SK-N-MC (cell line): ENCODE measurements around the gene CYP2S1.
"Not testable (repeated sequence)": the region's sequence is repeated elsewhere in the genome, so short reads cannot be mapped to it uniquely, and the experiment has no call there.

Source experiments
- DNase-seq: peaks from one replicate; pipeline ENCODE4 v3.0.0-alpha.2; 2011; ENCODE audit warnings: low read depth, low spot score
- H3K27ac ChIP-seq: fragments of 200-600 bp; sonication (generic); 2 replicates; pipeline ENCODE4 v1.5.1; 2016; ENCODE audit warnings: mixed run types
- H3K36me3 ChIP-seq: fragments of 200-600 bp; sonication (generic); 2 replicates; pipeline ENCODE4 v1.6.1; 2017; ENCODE audit warnings: antibody characterized with exemption, low read length, mixed read lengths; ENCODE audit not compliant: insufficient read depth
- H3K4me3 ChIP-seq: fragments of 200-600 bp; sonication (generic); 2 replicates; pipeline ENCODE4 v1.5.1; 2016
- H3K9ac ChIP-seq: fragments of 200-600 bp; sonication (generic); 2 replicates; pipeline ENCODE4 v1.8.0; 2017; ENCODE audit warnings: mixed run types, mixed read lengths; ENCODE audit not compliant: insufficient read length
- H3K9me3 ChIP-seq: fragments of 200-600 bp; sonication (generic); 2 replicates; pipeline ENCODE4 v1.6.1; 2017; ENCODE audit warnings: low read depth, mild to moderate bottlenecking, antibody characterized with exemption, low read length, moderate library complexity, mixed read lengths
- EZH2 ChIP-seq: fragments of 200-600 bp; sonication (generic); IDR thresholded peaks from one replicate; pipeline ENCODE4 v1.6.1; 2017; ENCODE audit warnings: antibody characterized with exemption
- FOXP2 ChIP-seq: optimal IDR thresholded peaks from 2 replicates; pipeline ENCODE3; 2011; ENCODE audit warnings: mild to moderate bottlenecking, moderate library complexity; ENCODE audit not compliant: insufficient read depth; ENCODE audit errors: extremely low read length, control extremely low read depth
- POLR2AphosphoS5 ChIP-seq: IDR thresholded peaks from 2 replicates; pipeline ENCODE4 v1.6.1; 2012; ENCODE audit warnings: mild to moderate bottlenecking, low read depth, low read length, borderline replicate concordance

CYP2S1 gene

GRCh38 chr19:41189425-41190065, 3.5 kb upstream of the CYP2S1 start:
- TF ChIP-seq POLR2AphosphoS5 (no peak), FOXP2 (no peak), EZH2 (no peak)
- H3K4me3 ChIP-seq: peak overlapping the region; percentile 24
- H3K36me3 ChIP-seq: no peaks in the 10 kb centered on the region
- no peaks in the 10 kb centered on the region for H3K9me3 ChIP-seq
- DNase-seq: no peak
- H3K9ac ChIP-seq: peak overlapping the region; percentile 55
- peak overlapping the region; percentile 57 for H3K27ac ChIP-seq

GRCh38 chr19:41193430-41194156, 574 bp downstream of the CYP2S1 start:
- Histone ChIP-seq H3K9ac (peak overlapping the region; percentile 35), H3K4me3 (peak overlapping the region; percentile 76), H3K9me3 (no peaks in the 10 kb centered on the region), H3K27ac (no peak overlapping the region), H3K36me3 (no peaks in the 10 kb centered on the region)
- DNase-seq: no peak
- TF ChIP-seq EZH2: no peak
- no peak for TF ChIP-seq FOXP2
- no peak for TF ChIP-seq POLR2AphosphoS5

- no peaks in the 10 kb centered on the region for H3K36me3 ChIP-seq
- H3K27ac ChIP-seq: no peak overlapping the region
- H3K9ac ChIP-seq: no peak overlapping the region
- no peaks in the 10 kb centered on the region for H3K9me3 ChIP-seq
- no peak for DNase-seq
- H3K4me3 ChIP-seq: peak overlapping the region; percentile 76; the same call in 1 of the 2 replicates
- TF ChIP-seq FOXP2 (no peak), POLR2AphosphoS5 (no peak), EZH2 (no peak)
These were observed 1.1 kb downstream of the CYP2S1 start for GRCh38 chr19:41194157-41194552.

- Histone ChIP-seq H3K36me3 (no peaks in the 10 kb centered on the region), H3K9me3 (no peaks in the 10 kb centered on the region), H3K9ac (no peak overlapping the region), H3K4me3 (no peak overlapping the region), H3K27ac (no peak overlapping the region)
- DNase-seq: no peak
- no peak for TF ChIP-seq EZH2
- TF ChIP-seq POLR2AphosphoS5: no peak
- TF ChIP-seq FOXP2: no peak
These were observed 2.9 kb downstream of the CYP2S1 start for GRCh38 chr19:41195675-41196497.

GRCh38 chr19:41198559-41198958, 5.5 kb downstream of the CYP2S1 start:
- H3K9me3 ChIP-seq: no peaks in the 10 kb centered on the region
- TF ChIP-seq FOXP2: no peak
- H3K27ac ChIP-seq: no peak overlapping the region
- no peaks in the 10 kb centered on the region for H3K36me3 ChIP-seq
- no peak overlapping the region for H3K9ac ChIP-seq
- no peak overlapping the region for H3K4me3 ChIP-seq
- DNase-seq: no peak

- Histone ChIP-seq H3K4me3 (no peak overlapping the region), H3K27ac (no peak overlapping the region), H3K9ac (no peak overlapping the region), H3K36me3 (no peaks in the 10 kb centered on the region; the same call in 1 of the 2 replicates), H3K9me3 (no peaks in the 10 kb centered on the region)
- TF ChIP-seq POLR2AphosphoS5 (no peak), FOXP2 (no peak), EZH2 (no peak)
- DNase-seq: no peak
These were observed 10.4 kb downstream of the CYP2S1 start for GRCh38 chr19:41203371-41203770.

- not testable (repeated sequence) for H3K27ac ChIP-seq, H3K36me3 ChIP-seq, H3K9ac ChIP-seq, H3K9me3 ChIP-seq, H3K4me3 ChIP-seq
- peak; percentile 40 for TF ChIP-seq FOXP2
- DNase-seq: peak; percentile 32
These were observed 11.3 kb downstream of the CYP2S1 start for GRCh38 chr19:41204338-41204737.

- TF ChIP-seq EZH2 (no peak), FOXP2 (no peak), POLR2AphosphoS5 (no peak)
- Histone ChIP-seq H3K36me3 (no peaks in the 10 kb centered on the region; the same call in 1 of the 2 replicates), H3K9me3 (no peaks in the 10 kb centered on the region), H3K27ac (no peak overlapping the region), H3K4me3 (no peak overlapping the region), H3K9ac (no peak overlapping the region)
- DNase-seq: no peak
These were observed 13.0 kb downstream of the CYP2S1 start for GRCh38 chr19:41205995-41206394.
